GM19193 (cell line): ENCODE data around the gene CABP4.
A peak's percentile ranks its signal among the peaks of the same experiment; 100 is the strongest.

Experiments used
- POLR2A ChIP-seq: IDR thresholded peaks from 4 replicates; pipeline ENCODE4 v1.6.1; 2011; ENCODE audit not compliant: insufficient read depth, insufficient read length; ENCODE audit errors: extremely low read depth

CABP4 gene

GRCh38 chr11:67470337-67471002 lies 15.3 kb downstream of the CABP4 start:
- no peak for TF ChIP-seq POLR2A

DNA sequence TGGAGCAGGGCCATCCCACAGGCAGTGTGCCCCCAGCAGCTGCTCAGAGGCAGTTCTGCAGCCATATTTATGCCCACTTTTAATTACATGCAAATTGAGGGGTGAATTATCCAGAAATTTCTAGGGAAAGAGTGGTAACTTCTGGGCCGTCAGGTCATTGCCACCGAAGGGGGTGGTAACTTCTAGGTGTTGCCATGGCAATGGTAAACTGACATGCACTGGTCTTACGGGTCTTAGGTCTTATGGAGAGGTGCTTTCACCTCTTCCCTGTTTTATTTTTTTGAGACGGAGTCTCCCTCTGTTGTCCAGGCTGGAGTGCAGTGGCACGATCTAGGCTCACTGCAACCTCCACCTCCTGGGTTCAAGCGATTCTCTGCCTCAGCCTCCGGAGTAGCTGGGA lies 17.7 kb downstream of the CABP4 start:
- no peak for TF ChIP-seq POLR2A

GRCh38 chr11:67482275-67482826 lies 27.2 kb downstream of the CABP4 start:
- TF ChIP-seq POLR2A, result no peak

GRCh38 chr11:67482827-67483798 lies 28.0 kb downstream of the CABP4 start, which contains the start of gene AIP:
AIP (plus strand) TSS chr11:67483026; CDS start chr11:67483159, 133 bp downstream.
- peak; percentile 72 for TF ChIP-seq POLR2A

- no peak for TF ChIP-seq POLR2A
These were observed 28.9 kb downstream of the CABP4 start for GRCh38 chr11:67483831-67484665.

- TF ChIP-seq POLR2A, result peak; percentile 54
These were observed 29.7 kb downstream of the CABP4 start for GRCh38 chr11:67484847-67485311.

DNA sequence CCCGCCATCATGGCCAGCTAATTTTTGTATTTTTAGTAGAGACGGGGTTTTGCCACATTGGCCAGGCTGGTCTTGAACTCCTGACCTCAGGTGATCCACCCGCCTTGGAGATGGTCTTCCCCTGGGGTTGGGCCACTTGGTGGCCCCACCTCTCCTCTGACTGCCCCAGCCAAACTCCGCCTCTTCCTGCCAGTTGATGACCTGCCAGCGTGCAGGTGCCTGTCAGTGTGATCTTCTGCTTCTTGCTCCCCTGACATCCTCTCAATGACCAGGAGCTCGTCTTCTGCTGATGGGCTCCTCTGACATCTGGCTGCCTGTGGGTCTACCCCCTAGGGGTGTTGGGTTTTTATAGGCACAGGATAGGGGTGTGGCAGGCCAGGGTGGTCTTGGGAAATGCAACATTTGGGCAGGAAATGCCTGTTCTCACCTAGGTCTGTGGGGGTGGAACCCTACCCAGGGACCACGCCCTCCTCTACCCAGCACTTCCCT lies 30.8 kb downstream of the CABP4 start:
- TF ChIP-seq POLR2A, result peak; percentile 77

GRCh38 chr11:67486481-67487195 lies 31.5 kb downstream of the CABP4 start:
- no peak for TF ChIP-seq POLR2A

GRCh38 chr11:67489203-67489884 lies 34.2 kb downstream of the CABP4 start:
- TF ChIP-seq POLR2A, result no peak

DNA sequence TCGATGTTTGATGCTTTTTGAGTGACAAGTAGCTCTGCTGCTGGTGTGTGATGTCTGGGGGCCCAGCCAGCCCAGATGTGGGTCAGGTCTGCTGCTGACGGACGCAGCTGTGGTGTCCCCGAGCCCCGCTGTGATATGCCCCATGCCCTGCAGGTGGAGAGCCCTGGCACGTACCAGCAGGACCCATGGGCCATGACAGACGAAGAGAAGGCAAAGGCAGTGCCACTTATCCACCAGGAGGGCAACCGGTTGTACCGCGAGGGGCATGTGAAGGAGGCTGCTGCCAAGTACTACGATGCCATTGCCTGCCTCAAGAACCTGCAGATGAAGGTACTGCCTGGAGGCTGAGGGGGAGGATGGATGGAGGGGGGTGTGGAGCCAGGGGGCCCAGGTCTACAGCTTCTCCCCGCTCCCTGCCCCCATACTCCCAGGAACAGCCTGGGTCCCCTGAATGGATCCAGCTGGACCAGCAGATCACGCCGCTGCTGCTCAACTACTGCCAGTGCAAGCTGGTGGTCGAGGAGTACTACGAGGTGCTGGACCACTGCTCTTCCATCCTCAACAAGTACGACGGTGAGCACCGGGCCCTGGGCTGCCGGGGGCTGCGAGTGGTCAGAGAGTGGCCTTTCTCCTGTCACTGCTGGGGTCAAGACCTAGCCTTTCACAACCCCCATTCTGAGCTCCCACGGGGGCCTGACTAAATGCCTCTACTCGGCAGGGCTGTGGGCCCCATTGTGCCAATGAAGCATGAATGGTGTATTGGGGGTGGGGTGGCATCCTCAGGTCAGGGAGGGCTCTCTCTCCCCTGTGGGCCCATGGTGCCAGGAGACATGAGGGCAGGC lies 35.0 kb downstream of the CABP4 start:
- TF ChIP-seq POLR2A, result no peak

DNA sequence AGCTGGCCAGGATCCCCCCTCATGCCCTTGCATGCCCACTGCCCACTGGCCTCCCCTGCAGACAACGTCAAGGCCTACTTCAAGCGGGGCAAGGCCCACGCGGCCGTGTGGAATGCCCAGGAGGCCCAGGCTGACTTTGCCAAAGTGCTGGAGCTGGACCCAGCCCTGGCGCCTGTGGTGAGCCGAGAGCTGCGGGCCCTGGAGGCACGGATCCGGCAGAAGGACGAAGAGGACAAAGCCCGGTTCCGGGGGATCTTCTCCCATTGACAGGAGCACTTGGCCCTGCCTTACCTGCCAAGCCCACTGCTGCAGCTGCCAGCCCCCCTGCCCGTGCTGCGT lies 35.5 kb downstream of the CABP4 start:
- TF ChIP-seq POLR2A, result no peak

DNA sequence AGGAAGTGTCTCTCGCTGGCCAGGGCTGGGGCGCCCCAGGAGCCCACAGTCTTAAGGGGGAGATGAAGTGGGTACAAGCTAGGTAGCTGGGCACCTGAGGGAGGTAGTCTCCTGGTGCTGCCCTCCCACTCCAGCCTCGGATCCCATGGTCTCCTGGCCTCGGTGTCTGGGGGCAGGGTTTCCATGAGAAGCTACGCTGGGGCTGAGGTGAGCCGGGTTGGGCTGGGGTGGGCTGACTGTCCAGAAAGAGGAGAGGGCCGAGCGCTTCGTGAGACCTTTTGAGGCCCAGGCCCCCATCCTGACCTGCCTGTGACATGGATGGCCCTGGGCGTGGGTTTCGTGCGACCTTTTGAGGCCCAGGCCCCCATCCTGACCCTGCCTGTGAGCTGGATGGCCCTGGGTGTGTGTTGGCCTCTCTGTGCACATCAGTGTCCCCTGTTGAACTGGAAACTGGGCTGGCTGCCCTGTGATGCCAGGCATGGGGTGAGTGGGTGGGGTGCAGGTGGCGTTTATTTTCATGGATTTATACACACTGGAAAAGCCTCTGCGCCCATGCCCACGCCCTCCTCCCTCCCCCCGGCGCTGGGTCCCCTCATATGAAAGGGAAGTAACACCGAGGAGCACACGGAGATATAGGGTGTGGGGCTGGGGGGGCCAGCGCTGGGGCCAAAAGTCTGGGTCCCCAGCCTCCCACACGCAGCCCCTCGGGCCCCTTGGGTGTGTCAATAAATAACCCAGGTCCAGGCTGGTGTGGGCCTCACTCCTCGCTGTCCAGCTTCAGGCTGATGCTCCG lies 36.3 kb downstream of the CABP4 start:
- no peak for TF ChIP-seq POLR2A
